DMS53 (cell line): ENCODE results near the gene KLHDC8A.

ENCODE experiments used
- DNase-seq: peaks from one replicate; lab custom pipeline; 2025; lab: John Stamatoyannopoulos, UW

Gene KLHDC8A

DNA sequence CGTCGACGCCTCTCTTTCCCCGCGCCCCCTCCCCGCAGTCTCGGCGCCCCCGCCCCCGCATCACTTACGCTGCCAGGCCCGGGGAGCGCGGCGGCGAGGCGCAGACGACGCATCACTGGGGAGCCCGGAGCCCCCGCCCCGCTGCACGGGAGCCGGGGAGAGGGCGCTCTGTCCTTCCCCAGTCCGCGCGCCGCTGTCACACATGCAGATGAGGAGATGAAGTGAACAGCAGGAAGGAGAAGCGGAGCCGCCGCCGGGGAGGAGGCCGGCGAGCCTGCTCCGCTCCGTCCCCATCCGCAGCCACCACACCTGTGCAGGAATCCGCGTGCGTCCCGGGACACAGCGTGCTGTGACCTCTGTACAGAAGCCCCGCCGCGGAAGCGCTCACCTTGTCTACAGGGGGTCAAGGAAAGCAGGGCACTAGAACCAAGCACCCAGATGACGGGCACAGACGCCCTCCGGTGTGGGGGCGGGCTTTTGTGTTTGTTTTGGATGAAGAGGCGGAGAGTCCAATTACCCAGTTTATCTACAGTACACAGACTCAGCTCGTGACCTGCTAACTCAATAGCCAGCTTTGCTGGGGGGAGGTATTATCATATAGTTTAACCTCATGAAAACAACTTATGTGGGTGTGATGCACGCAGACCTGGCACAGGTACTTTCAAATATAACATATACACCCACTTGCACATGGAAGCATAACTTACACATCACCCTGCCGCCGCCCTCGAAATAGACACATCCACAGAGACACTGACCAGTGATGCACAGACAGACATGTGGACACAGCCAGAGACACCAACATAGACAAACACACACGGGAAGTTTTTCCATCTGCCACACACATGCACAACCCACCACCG lies 12.4 kb downstream of the KLHDC8A start:
- DNase-seq, result peak; percentile 83

GRCh38 chr1:205343431-205344065 lies 13.2 kb downstream of the KLHDC8A start:
- peak; percentile 74 for DNase-seq

- no peak for DNase-seq
Observed at GRCh38 chr1:205342986-205343385, 13.7 kb downstream of the KLHDC8A start.

DNA sequence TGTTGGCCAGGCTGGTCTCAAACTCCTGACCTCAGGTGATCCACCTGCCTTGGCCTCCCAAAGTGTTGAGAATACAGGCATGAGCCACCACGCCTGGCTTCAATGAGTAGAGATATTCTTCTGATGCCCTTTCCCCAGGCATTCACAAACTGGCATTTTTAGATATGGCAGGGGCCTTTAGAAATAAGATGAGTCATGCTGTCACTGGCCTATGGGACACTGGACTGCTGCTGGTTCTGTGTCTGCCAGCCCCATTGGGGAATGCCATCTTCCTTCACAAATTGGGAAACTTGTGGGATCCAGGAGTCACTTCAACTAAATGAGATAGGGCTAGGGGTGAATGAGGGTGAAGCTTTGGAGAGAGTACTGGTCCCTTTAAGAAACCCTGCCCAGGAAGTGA lies 16.0 kb downstream of the KLHDC8A start:
- DNase-seq, result peak; percentile 46

DNA sequence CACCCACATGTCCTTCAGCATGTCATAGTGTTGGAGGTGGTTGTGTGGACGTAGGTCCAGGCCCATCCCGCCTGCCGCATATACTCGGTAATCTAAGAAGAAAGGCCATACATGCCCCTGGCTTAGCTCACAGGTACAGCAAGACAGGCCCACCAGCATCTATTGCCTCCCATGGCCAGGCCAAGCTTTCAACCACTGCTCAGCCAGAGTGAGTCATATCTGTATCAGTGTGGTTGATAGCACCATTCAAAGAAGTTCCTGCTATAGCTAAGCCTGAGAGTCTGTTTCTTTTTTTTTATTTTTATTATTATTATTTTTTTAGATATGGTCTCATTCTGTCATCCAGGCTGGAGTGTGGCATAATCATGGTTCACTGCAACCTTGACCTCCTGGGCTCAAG lies 17.0 kb downstream of the KLHDC8A start:
- DNase-seq, result no peak

GRCh38 chr1:205339197-205339702 lies 17.5 kb downstream of the KLHDC8A start:
- DNase-seq, result no peak

DNA sequence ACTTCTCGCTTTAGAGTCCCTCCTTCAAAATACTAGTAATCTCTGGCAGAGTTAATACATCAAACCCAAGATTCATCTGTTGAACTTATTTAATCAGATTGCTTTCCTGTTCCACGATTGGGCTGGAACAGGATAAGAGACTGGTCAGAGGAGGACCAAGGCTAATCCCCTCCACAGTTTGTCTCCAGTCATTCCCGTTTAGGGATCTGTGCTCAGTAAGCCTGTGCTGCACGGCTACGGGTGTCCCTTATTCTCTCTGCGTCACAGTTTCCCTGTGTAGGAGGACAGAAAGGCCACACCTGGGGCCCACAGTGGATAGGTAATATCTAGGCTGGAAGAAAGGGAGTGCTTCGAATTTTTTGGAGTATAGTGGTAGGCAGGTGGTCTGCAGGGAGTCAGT lies 18.7 kb downstream of the KLHDC8A start:
- DNase-seq, result no peak

GRCh38 chr1:205337481-205337880 lies 19.2 kb downstream of the KLHDC8A start:
- no peak for DNase-seq

DNA sequence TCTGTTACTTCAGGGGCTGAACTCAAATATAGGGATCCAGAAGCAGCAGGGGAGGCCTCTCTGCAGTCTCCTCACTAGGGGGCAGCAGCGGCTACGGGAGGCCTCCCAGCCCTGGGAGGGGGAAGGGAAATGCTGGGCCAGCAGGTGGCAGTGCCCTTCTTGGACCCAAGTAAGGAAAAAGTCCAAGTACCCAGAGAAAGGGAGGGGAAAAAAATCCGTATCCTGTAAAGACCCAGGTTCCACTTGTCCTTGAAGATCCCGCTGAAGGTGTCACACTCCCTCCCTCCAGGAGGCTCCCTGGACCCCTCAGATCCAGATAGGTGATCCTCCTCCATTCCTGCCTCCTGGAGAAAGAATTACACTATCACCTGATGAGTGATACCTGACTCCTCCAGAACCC lies 21.0 kb downstream of the KLHDC8A start:
- DNase-seq, result peak; percentile 94

DNA sequence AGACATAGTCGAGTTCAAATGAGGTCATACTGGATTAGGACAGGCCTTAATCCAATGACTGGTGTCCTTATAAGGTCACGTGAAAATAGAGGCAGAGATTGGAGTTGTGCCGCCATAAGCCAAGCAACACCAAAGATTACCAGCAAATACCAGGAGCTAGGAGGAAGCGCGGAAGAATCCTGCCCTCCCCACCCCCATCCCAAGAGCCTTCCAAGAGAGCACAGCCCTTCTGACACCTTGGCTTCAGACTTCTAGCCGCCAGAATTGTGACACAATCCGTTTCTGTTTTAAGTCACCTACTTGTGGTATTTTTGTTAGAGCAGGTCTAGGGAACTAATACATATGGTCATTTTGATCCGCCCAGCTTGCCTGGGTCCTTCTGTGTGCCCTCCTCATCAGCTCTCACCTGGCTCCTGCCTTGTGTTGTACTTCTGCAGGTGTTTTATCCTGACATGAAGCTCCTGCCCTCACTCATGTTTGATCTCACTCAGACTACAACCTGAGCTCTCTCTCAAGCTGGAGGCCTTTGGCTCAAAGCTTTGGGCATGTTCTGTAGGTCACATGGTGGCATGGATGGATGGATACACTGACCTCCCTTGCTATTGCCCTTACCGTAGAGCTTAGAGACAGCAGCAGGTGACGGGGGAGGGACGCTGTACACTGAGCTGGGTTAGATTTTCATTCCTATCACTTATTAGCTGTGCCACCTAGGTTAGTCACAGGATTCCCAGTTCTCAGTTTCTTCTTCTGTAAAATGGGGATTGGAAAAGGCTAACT lies 24.5 kb downstream of the KLHDC8A start:
- DNase-seq, result no peak

DNA sequence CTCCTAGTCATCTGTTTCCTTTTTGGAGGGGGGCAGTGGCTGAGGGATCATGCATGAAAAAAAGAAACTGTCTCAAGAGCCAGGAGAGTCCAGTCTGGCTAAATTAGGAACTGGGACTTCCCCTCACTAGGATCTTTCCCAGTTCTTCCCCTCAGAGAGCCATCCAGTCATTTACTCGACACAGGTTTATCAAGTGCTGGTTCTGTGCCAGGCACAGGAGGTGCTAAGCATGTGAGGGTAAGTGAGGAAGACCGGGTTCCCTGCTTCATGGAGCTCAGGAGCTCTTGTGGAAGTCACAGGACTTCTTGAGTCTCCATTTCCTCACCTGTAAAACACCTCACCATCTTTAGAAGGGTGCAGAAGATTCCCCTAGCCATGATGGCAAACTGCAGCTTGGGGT lies 26.6 kb downstream of the KLHDC8A start:
- DNase-seq, result no peak

DNA sequence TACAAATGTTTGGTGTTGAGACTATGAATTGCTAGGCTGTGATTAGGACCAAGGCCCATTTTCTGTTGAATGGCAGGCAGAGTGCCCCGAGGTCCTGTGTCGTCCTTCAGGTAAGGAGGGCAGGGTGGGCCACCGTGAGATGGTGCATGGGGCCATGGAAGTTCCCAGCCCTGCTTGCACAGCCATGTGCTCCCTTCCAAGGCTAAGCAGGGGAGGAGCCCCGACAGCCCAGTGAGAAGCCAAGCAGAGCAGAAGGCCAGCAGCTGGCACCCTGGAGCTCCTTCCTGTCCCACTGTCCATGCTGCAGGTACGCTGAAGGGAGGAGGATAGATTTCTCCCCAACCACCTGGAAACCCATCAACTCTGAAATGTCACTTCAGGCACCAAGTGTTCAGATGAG lies 27.0 kb downstream of the KLHDC8A start:
- peak; percentile 34 for DNase-seq

DNA sequence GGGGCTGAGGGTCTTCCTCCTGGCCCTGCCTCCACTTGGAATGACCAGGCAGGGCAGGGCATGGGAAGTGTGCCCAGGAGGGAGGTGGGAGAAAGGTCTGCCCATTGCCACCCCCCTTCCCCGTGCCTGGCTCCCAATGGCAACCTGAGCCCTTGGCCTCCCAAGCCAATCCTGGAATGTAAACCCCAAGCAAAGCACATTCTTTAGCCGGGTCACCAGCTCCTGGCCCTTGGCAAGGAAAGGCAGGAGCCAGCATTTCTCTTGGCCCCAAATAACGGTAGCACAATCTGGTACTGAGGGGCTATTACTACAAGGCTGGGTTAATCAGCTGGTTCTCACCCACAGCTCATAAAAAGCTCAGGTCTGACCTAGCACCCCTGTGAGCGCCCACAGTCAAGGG lies 28.2 kb downstream of the KLHDC8A start:
- no peak for DNase-seq

DNA sequence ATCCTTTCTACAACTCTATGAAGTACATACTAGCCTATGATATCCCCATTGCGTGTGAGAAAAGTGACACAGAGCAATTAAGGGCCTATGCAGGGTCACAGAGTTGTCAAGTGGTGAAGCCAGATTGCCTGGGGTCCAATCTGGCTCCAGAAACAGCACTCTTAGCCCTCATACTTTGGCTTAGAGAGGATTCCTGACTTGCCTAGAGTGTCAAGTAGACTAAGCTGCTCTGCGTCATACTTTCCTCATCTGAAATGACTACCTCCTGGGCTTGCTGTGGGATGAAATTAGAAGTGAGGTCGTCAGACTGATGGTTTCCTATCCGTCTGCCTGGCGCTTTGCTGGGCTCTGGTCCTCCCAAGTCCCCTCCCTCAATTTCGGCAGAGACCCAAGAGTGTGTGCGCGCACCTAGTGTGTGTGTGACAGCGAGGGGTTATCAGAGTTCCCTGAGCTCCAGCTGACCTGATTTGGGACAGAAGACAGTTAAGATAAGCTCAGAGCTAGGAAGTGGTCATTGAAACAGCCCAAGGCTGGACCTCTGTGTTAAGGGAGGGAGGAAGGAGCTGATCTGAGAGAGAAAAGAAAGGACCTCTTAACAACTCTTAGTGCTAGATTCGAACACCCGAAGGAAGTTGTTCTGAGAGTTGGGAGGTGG lies 29.8 kb downstream of the KLHDC8A start:
- DNase-seq, result no peak

GRCh38 chr1:205325334-205325884 lies 31.3 kb downstream of the KLHDC8A start:
- peak; percentile 86 for DNase-seq

DNA sequence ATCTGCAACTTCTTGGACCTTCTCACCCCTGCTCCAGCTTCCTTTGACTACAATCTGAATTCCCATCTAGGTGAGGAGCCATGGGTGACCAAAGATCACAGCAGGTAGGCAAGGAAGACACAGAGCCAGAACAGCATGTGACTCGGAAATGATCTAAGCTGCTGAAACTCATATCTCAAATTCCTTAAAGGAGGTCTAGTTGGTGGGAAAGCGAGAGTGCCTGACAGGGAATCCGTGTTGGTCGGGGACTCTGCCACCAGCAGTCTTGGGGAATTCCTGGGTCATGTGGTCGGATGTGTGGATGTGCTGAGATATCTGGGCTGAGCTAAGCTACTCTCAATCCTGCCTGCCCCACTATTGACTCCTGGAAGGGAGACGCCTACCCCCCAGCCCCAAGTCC lies 31.9 kb downstream of the KLHDC8A start:
- no peak for DNase-seq

DNA sequence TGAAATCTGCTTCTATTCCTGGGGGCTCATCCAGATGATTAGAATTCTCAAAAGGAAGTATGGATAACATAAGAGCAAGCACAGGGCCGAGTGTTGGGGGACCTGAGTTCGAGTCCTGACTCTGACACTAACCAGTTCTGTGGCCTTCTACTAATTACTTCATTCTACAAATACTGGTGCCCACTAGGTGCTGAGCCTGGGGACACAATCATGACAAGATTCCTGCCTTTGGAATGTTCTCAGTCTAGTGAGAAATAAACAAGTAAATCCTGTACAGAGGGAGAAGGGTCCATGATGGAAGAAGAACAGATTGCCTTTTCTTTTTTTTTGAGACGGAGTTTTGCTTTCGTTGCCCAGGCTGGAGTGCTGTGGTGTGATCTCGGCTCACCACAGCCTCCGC lies 32.9 kb downstream of the KLHDC8A start:
- no peak for DNase-seq

DNA sequence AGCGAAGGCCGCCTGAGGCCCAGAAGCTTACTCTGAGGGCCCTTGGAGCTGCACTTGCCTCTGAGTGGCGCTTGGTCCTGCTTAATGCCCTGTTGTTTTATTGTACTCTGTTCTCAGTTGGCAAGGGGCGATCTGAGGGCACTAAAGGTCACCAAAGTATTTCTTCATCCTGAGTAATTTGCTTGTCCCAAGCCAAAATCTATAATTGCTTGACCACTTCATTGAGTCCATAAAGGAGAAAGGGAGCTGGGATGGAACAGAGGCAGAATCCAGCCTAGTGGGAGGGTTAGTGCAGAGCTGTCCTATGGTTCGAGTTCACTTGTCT lies 34.8 kb downstream of the KLHDC8A start:
- DNase-seq, result no peak

DNA sequence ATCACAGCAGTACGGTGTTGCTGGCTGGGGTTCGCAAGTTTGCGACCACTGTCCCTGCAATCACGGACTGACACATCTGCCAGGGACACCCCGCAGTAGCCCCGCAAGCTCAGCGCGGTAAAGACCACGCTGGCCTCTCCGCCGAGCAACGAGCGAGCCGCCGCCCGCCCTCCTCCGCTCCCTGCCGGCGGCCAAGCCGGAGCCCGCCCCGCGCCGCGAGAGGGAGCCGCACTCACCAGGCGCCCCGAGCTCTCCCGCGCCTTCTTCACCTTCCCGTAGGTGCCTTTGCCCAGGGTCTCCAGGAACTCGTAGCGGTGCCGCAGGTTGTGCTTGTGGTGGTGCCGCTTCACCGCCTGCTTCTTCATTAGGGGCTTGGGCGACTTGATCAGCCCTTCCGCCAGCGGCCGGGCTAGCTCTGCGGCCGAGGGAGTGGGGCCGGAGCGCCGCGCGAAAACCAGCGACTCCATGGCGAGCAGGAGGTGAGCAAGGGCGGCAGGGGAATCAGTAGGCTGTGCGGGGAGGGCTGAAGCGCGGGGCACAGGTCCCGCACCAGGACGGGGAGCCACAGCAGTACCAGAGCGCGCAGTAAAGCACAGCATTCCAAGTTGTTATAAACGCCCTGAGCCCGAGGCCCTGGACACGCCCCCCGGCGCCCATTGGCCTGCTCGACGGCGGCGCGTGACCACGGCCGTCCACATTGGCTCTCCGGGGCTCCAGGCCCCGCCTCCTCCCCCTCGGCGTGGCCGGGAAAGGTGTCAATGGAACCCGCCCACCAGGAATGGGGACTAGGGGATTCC lies 35.4 kb downstream of the KLHDC8A start, which contains the start of gene NUAK2:
Gene NUAK2, minus strand, starts transcription at position 584 of the 797 bp plus-strand sequence. Its CDS starts 117 bp downstream, at position 467.
- peak; percentile 98 for DNase-seq

- DNase-seq, result peak; percentile 95
Observed at GRCh38 chr1:205319081-205320018, 37.4 kb downstream of the KLHDC8A start.
